HL-60 (cell line): ENCODE data around the gene SEMA4G.

Experiments
- DNase-seq, 2 experiments: peaks; one replicate each; pipeline ENCODE4 v3.0.0-alpha.2; 2010 to 2020; ENCODE audit warnings: low read depth in 1 of 2, low spot score in 1 of 2
- H3K27ac ChIP-seq: fragments of 250-450 bp; sonication (Bioruptor Pico); replicated peaks from 2 replicates; pipeline ENCODE4 v1.5.1; 2020; ENCODE audit warnings: mild to moderate bottlenecking, moderate library complexity
- H3K27me3 ChIP-seq: fragments of 250-450 bp; sonication (Bioruptor Pico); 2 replicates; pipeline ENCODE4 v1.5.1; 2021; ENCODE audit warnings: mild to moderate bottlenecking, moderate library complexity; ENCODE audit not compliant: insufficient read depth, poor library complexity, severe bottlenecking
- H3K4me3 ChIP-seq: replicated peaks from 2 replicates; pipeline ENCODE4 v1.5.1; 2011; ENCODE audit warnings: mild to moderate bottlenecking, control low read depth, low read length; ENCODE audit not compliant: insufficient read depth
- GABPA ChIP-seq: IDR thresholded peaks from 2 replicates; pipeline ENCODE4 v1.6.1; 2012; ENCODE audit warnings: low read depth
- POLR2AphosphoS5 ChIP-seq: IDR thresholded peaks from 2 replicates; pipeline ENCODE4 v1.6.1; 2012; ENCODE audit warnings: low read depth
- REST ChIP-seq: IDR thresholded peaks from 2 replicates; pipeline ENCODE4 v1.6.1; 2012; ENCODE audit warnings: low read depth; ENCODE audit not compliant: insufficient replicate concordance
- SPI1 ChIP-seq: IDR thresholded peaks from 2 replicates; pipeline ENCODE4 v1.6.1; 2012; ENCODE audit warnings: low read depth, mild to moderate bottlenecking, borderline replicate concordance
- TF ChIP-seq, protein P1 (sequence below): IDR thresholded peaks from one replicate; pipeline ENCODE4 v1.5.1; 2011; ENCODE audit warnings: low read length, control low read depth, inconsistent platforms; ENCODE audit not compliant: insufficient read depth

The SEMA4G gene

GRCh38 chr10:100985336-100985735 is 16.0 kb downstream of the SEMA4G start:
- Histone ChIP-seq H3K27me3 (no peaks in the 10 kb centered on the region), H3K4me3 (no peak overlapping the region), H3K27ac (no peak overlapping the region)
- DNase-seq, result no peak
- TF ChIP-seq GABPA, result no peak
- no peak for TF ChIP-seq REST
- TF ChIP-seq, protein P1, sequence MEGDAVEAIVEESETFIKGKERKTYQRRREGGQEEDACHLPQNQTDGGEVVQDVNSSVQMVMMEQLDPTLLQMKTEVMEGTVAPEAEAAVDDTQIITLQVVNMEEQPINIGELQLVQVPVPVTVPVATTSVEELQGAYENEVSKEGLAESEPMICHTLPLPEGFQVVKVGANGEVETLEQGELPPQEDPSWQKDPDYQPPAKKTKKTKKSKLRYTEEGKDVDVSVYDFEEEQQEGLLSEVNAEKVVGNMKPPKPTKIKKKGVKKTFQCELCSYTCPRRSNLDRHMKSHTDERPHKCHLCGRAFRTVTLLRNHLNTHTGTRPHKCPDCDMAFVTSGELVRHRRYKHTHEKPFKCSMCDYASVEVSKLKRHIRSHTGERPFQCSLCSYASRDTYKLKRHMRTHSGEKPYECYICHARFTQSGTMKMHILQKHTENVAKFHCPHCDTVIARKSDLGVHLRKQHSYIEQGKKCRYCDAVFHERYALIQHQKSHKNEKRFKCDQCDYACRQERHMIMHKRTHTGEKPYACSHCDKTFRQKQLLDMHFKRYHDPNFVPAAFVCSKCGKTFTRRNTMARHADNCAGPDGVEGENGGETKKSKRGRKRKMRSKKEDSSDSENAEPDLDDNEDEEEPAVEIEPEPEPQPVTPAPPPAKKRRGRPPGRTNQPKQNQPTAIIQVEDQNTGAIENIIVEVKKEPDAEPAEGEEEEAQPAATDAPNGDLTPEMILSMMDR, result no peak
- no peak for TF ChIP-seq POLR2AphosphoS5
- no peak for TF ChIP-seq SPI1

DNA sequence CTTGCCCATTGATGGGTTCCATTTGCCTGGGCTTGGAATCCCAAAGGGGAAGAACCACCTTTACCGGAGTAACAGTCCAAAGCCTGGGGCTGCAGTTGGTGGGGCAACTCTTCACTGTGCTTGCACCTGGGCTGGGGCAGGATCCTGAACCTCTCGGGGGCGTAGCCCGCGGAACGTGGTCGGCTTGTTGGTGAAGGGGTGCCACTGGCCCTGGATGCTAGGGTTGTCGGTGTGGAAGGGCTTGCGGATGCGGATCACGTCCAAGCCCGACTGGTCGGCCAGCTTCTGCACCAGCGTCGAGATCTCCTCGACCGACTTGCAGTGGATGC is 17.3 kb downstream of the SEMA4G start:
- DNase-seq, result no peak
- Histone ChIP-seq H3K27ac (peak overlapping the region; percentile 81), H3K27me3 (no peaks in the 10 kb centered on the region), H3K4me3 (peak overlapping the region; percentile 97)
- no peak for TF ChIP-seq POLR2AphosphoS5
- no peak for TF ChIP-seq GABPA
- TF ChIP-seq, protein P1, result no peak
- TF ChIP-seq SPI1, result no peak
- TF ChIP-seq REST, result no peak

DNA sequence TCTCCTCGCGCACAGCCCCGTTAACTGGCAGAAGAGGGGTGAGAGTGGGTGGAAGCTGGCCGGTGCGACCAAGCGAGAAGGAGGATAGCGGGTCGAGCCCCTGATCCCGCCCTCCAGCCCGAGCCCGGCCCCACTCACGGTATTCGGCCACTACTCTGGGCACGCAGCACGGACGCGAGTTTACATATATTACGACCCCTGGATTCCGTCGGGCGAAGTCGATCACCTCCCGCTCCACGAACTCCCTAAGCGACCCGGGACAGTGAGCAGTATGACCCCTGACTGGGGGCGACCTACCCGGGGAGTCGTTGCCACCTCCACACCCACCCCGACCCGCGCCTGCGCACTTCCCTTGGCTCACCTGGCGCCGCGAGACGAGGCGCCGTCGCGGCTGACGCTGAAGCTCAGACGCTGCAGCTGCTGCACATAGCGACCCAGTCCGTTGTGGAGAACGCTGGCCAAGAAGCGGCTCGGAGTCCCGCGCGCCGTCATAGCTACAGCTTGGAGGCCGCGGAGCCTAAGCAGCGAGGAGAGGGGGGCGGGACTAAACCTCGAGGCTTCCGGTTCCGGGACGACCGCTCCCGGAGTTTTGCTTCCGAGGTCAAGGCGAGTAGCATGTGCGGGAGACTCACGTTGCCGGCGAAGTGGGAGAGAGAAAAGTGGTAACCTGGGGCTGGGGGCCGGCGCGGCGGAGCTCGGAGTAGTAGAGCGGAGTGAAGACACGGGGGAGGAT is 17.8 kb downstream of the SEMA4G start, which contains the start of the genes MRPL43 and TWNK:
MRPL43 (minus strand) TSS at position 546 of the 733 bp plus-strand sequence; CDS start at position 492, 54 bp downstream.
TWNK (plus strand) TSS at position 592 of the 733 bp plus-strand sequence. CDS start 668 bp downstream, outside the sequence.
- Histone ChIP-seq H3K27me3 (no peaks in the 10 kb centered on the region), H3K4me3 (peak within 1 kb of the TSS; percentile 97), H3K27ac (peak within 1 kb of the TSS; percentile 81)
- DNase-seq, result peak; percentile 83 to 85
- TF ChIP-seq POLR2AphosphoS5, result peak; percentile 83
- peak; percentile 99 for TF ChIP-seq GABPA
- no peak for TF ChIP-seq SPI1

- peak overlapping the region; percentile 81 for H3K27ac ChIP-seq
- peak overlapping the region; percentile 97 for H3K4me3 ChIP-seq
- no peaks in the 10 kb centered on the region for H3K27me3 ChIP-seq
- TF ChIP-seq SPI1 (no peak; the same call in 1 of the 2 replicates), GABPA (no peak; the same call in 1 of the 2 replicates), POLR2AphosphoS5 (no peak), REST (no peak)
- TF ChIP-seq, protein P1, result no peak
- no peak for DNase-seq
Observed at GRCh38 chr10:100987685-100988049, 18.4 kb downstream of the SEMA4G start.
